ENCODE data around the gene SPATA13. TPM values are rescaled to one million over a fixed set of nuclear protein-coding genes. Genes with fewer than 3 reads are reported as not detected.

Gene SPATA13
- total and polyA plus RNA-seq, 11 donors: 5.4 to 20.1 (median 8.6) TPM

GRCh38 chr13:24353736-24354135 is 193.2 kb downstream of the SPATA13 start:
- intact Hi-C loops (cut with DNase I): no loop called here
- ATAC-seq (no peak), DNase-seq (no peak)
- no peaks in the 10 kb centered on the region for H3K36me3 ChIP-seq
- H3K27ac ChIP-seq: no peak overlapping the region
- no peak for TF ChIP-seq CTCF (IDR thresholded peaks at IDR 0.05)
- TF ChIP-seq POLR2A (IDR thresholded peaks at IDR 0.05): no peak
- H3K9me3 ChIP-seq: no peaks in the 10 kb centered on the region
- H3K4me1 ChIP-seq: no peaks in the 10 kb centered on the region
- WGBS, 4 donors: 42 to 78% (median 76%) methylated on average over 1 of the region's 1 CpG
- H3K4me3 ChIP-seq: no peak overlapping the region
- H3K27me3 ChIP-seq: no peaks in the 10 kb centered on the region

GRCh38 chr13:24355103-24355502 is 194.6 kb downstream of the SPATA13 start:
- Histone ChIP-seq H3K27ac (no peak overlapping the region), H3K4me3 (no peak overlapping the region), H3K4me1 (no peaks in the 10 kb centered on the region), H3K36me3 (no peaks in the 10 kb centered on the region), H3K27me3 (no peaks in the 10 kb centered on the region), H3K9me3 (no peaks in the 10 kb centered on the region)
- intact Hi-C loops (cut with DNase I): loop anchor here in 1 of 10 donors (5.0 kb wide), 1 partner anchor 1423 kb away; no protein-coding TSS in a partner anchor
- WGBS, 4 donors: 81 to 88% (median 87%) methylated on average over 13 of the region's 13 CpGs
- DNase-seq (peak in 1 of 5 donors; percentile 48), ATAC-seq (no peak)
- TF ChIP-seq POLR2A (IDR thresholded peaks at IDR 0.05): no peak
- no peak for TF ChIP-seq CTCF (IDR thresholded peaks at IDR 0.05)

DNA sequence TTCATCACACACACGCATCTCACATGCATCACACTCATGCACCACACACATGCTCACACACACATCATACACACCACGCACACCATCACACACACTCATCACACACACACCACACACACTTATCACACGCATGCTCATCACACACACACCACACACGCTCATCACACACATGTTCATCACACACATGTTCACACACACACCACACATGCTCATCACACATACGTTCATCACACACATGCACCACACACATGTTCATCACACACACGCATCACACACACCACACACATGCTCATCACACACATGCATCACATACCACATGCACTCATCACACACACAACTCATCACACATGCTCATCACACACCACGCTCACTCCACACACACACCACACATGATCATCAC is 195.8 kb downstream of the SPATA13 start:
- H3K27me3 ChIP-seq: no peaks in the 10 kb centered on the region
- ATAC-seq (no peak), DNase-seq (no peak)
- no peaks in the 10 kb centered on the region for H3K36me3 ChIP-seq
- no peak overlapping the region for H3K4me3 ChIP-seq
- H3K9me3 ChIP-seq: no peaks in the 10 kb centered on the region
- intact Hi-C loops (cut with DNase I): loop anchor here in 1 of 10 donors (5.0 kb wide), 1 partner anchor 1424 kb away; no protein-coding TSS in a partner anchor
- 83 to 92% (median 91%) methylated on average over 7 of the region's 7 CpGs for WGBS, 4 donors
- no peaks in the 10 kb centered on the region for H3K4me1 ChIP-seq
- TF ChIP-seq CTCF (IDR thresholded peaks at IDR 0.05) (no peak), POLR2A (IDR thresholded peaks at IDR 0.05) (no peak)
- no peak overlapping the region for H3K27ac ChIP-seq

MicroRNA genes within 50 kb of the gene (microRNA counts, 767-probe panel; counts per million panel counts)
- 0 to 71.6 counts per million in 2 donors for microRNA hsa-miR-2276

Small RNA genes within 50 kb of the gene (microRNA-seq; reads per million reads assigned to microRNA genes)
- gene MIR2276: 0 to 1.5 (median 0.82) reads per million in 4 donors

Other genes with a start within 250 kb of the SPATA13 start
- 1 to 10 TPM in 7 of 9 donors, under 1 TPM in 1, not detected in 1; 0.25 to 5.1 (median 2.2) TPM for gene C1QTNF9, start 148.9 kb downstream of the SPATA13 start, total RNA-seq
- 1 to 10 TPM; 2.4 to 4.3 TPM for gene C1QTNF9, start 148.9 kb downstream of the SPATA13 start, polyA plus RNA-seq